HG02678 (cell line): ENCODE results near the gene SIRT4.
"Not testable (repeated sequence)": the region's sequence is repeated elsewhere in the genome, so short reads cannot be mapped to it uniquely, and the experiment has no call there.

Source experiments
- ATAC-seq: cut with Tn5 transposase; IDR thresholded peaks from one replicate; pipeline ENCODE4 v1.9.1; 2021; ENCODE audit warnings: mild to moderate bottlenecking, moderate library complexity; ENCODE audit not compliant: unreplicated experiment

Gene SIRT4

GRCh38 chr12:120332523-120332922, 30.4 kb downstream of the SIRT4 start:
- no peak for ATAC-seq

- ATAC-seq, result not testable (repeated sequence)
Measured at GRCh38 chr12:120335447-120335846, 33.3 kb downstream of the SIRT4 start.

GRCh38 chr12:120336392-120336791, 34.3 kb downstream of the SIRT4 start:
- ATAC-seq, result not testable (repeated sequence)

GRCh38 chr12:120337730-120338129, 35.6 kb downstream of the SIRT4 start:
- no peak for ATAC-seq

GRCh38 chr12:120339256-120339655, 37.1 kb downstream of the SIRT4 start:
- no peak for ATAC-seq

- no peak for ATAC-seq
Measured at GRCh38 chr12:120342175-120343038, 40.3 kb downstream of the SIRT4 start.

- no peak for ATAC-seq
Measured at GRCh38 chr12:120343039-120343537, 41.0 kb downstream of the SIRT4 start.

- no peak for ATAC-seq
Measured at GRCh38 chr12:120343692-120344091, 41.6 kb downstream of the SIRT4 start.

- ATAC-seq, result no peak
Measured at GRCh38 chr12:120346031-120346430, 43.9 kb downstream of the SIRT4 start.

GRCh38 chr12:120346681-120347080, 44.6 kb downstream of the SIRT4 start:
- ATAC-seq, result no peak

GRCh38 chr12:120347766-120348165, 45.6 kb downstream of the SIRT4 start:
- ATAC-seq, result no peak

- ATAC-seq, result no peak
Measured at GRCh38 chr12:120350576-120351350, 48.6 kb downstream of the SIRT4 start.

- no peak for ATAC-seq
Measured at GRCh38 chr12:120352117-120352516, 50.0 kb downstream of the SIRT4 start.

- no peak for ATAC-seq
Measured at GRCh38 chr12:120353136-120353535, 51.0 kb downstream of the SIRT4 start.

- ATAC-seq, result no peak
Measured at GRCh38 chr12:120353556-120354317, 51.6 kb downstream of the SIRT4 start.

GRCh38 chr12:120356567-120357030, 54.5 kb downstream of the SIRT4 start:
- ATAC-seq, result no peak

- ATAC-seq, result no peak
Measured at GRCh38 chr12:120357104-120357503, 55.0 kb downstream of the SIRT4 start.

- ATAC-seq, result no peak
Measured at GRCh38 chr12:120358412-120359100, 56.4 kb downstream of the SIRT4 start.

GRCh38 chr12:120359128-120359527, 57.0 kb downstream of the SIRT4 start:
- ATAC-seq, result no peak

- ATAC-seq, result no peak
Measured at GRCh38 chr12:120361506-120362208, 59.5 kb downstream of the SIRT4 start.
